Measurements from ENCODE around the gene ZMYM2.

- no peak for TF ChIP-seq POLR2AphosphoS5 (IDR thresholded peaks at IDR 0.05; ENCODE audit: low read depth, low read length)
- no peak for TF ChIP-seq POLR2A (IDR thresholded peaks at IDR 0.05; ENCODE audit: low read depth, low read length)
- TF ChIP-seq SPI1 (IDR thresholded peaks at IDR 0.05; ENCODE audit: low read depth, low read length), result no peak
- TF ChIP-seq TAF1 (IDR thresholded peaks at IDR 0.05; ENCODE audit: low read depth, low read length), result no peak
- TF ChIP-seq PAX5 (IDR thresholded peaks at IDR 0.05; ENCODE audit: insufficient read depth, low read length, severe bottlenecking), result no peak
- no peak for TF ChIP-seq POU2F2 (IDR thresholded peaks at IDR 0.05; ENCODE audit: low read depth, low read length)
Measured at GRCh38 chr13:20130012-20130411, 171.5 kb downstream of the ZMYM2 start.

Data from GM12891 (cell line).